Renal pelvis (tissue), 4 donors: ENCODE data around the gene MADD. TPM values are rescaled to one million over a fixed set of nuclear protein-coding genes. Genes with fewer than 3 reads are reported as not detected.

Experiments
- DNase-seq: peaks from one replicate; pipeline ENCODE4 v3.0.0-alpha.2; 2013
- polyA plus RNA-seq, 3 donors: library from polyadenylated mRNA; unstranded; fragments of 120-200 nt; gene quantifications; one replicate each; pipeline ENCODE4 v1.2.1, GENCODE V29; 2013; ENCODE audit not compliant: insufficient read length in 3 of 3

The MADD gene
- polyA plus RNA-seq, 3 donors, result 46.6 to 57.8 (median 54.0) TPM

DNA sequence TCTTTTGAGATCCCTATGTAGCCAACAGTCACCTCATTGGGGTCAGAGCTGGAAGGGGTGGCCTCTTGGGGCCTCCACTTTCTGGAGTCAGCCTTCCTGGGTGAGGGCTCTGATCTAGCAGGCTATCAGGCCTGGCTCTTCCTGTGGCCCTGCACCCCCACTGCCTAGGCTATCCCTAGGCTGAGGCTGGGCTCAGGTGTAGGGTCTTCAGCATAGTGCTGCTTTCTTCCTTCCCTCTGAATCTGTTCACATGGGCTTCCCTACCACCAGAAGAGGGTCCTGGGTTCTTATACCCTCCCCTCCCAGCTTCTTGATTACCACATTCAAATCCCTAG, 108.9 kb downstream of the MADD start:
- DNase-seq, result no peak

- DNase-seq, result no peak
Observed at GRCh38 chr11:47379317-47379716, 109.4 kb downstream of the MADD start.

Other genes with a start within 250 kb of the MADD start
- 10 to 100 TPM; 83.2 to 96.1 (median 92.3) TPM for gene ARFGAP2, start 93.3 kb upstream of the MADD start, polyA plus RNA-seq
- gene PACSIN3, start 83.7 kb upstream of the MADD start, polyA plus RNA-seq, result 10 to 100 TPM; 36.9 to 44.9 (median 44.6) TPM
- gene DDB2, start 55.2 kb upstream of the MADD start, polyA plus RNA-seq, result 10 to 100 TPM; 22.6 to 27.8 (median 25.5) TPM
- gene ACP2, start 21.3 kb upstream of the MADD start, polyA plus RNA-seq, result 10 to 100 TPM; 54.4 to 61.0 (median 59.4) TPM
- 10 to 100 TPM; 46.7 to 56.2 (median 46.9) TPM for gene NR1H3, start 12.1 kb upstream of the MADD start, polyA plus RNA-seq
- gene MYBPC3, start 82.6 kb downstream of the MADD start, polyA plus RNA-seq, result under 1 TPM; 0.07 to 0.14 (median 0.10) TPM
- 1 to 10 TPM; 3.7 to 5.7 (median 4.6) TPM for gene SPI1, start 108.4 kb downstream of the MADD start, polyA plus RNA-seq
- 10 to 100 TPM; 58.4 to 71.9 (median 64.3) TPM for gene SLC39A13, start 138.5 kb downstream of the MADD start, polyA plus RNA-seq
- gene PSMC3, start 156.3 kb downstream of the MADD start, polyA plus RNA-seq, result 100 to 1,000 TPM; 137 to 154 (median 143) TPM
- gene RAPSN, start 179.0 kb downstream of the MADD start, polyA plus RNA-seq, result under 1 TPM; 0.23 to 0.52 (median 0.49) TPM